GM23248 (cell line): ENCODE measurements around the gene TP63.

Experiments
- EZH2 ChIP-seq: fragments of 200-600 bp; sonication (generic); IDR thresholded peaks from 2 replicates; pipeline ENCODE4 v1.6.1; 2018; ENCODE audit warnings: antibody characterized with exemption, mild to moderate bottlenecking; ENCODE audit not compliant: insufficient read depth, poor library complexity, severe bottlenecking
- EZH2phosphoT487 ChIP-seq: fragments of 200-600 bp; sonication (generic); IDR thresholded peaks from 2 replicates; pipeline ENCODE4 v1.6.1; 2018; ENCODE audit warnings: antibody characterized with exemption, moderate library complexity, mild to moderate bottlenecking, low read depth; ENCODE audit not compliant: insufficient read depth

- TF ChIP-seq EZH2, result no peak
- TF ChIP-seq EZH2phosphoT487, result no peak
Observed at GRCh38 chr3:189632242-189632641, 1.1 kb downstream of the TP63 start.
